Measurements from ENCODE around the gene EPHA10.
A peak's percentile ranks its signal among the peaks of the same experiment; 100 is the strongest.

The EPHA10 gene

DNA sequence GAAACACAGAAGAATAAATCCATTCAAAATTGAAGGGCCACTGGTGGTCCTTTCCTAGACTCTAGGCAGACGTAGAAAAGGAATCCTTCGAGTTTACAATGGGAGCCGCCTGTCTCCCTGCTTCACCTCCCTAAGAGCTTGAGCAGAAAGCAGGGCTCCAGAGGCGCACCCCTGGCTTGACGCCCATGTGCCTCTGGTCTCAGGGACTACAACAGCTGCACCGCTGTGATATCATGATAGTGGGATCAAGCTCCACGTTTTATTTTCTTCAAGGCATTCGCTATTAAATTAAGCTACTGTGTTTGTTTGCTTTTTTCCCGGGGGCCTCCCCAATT, 42.3 kb upstream of the EPHA10 start:
- TF ChIP-seq EZH2 (IDR thresholded peaks at IDR 0.05): no peak
- no peak for TF ChIP-seq FOXP2 (optimal IDR thresholded peaks at IDR 0.05; ENCODE audit: control extremely low read depth, extremely low read length, insufficient read depth)
- no peak for DNase-seq (ENCODE audit: low read depth, low spot score)
- Histone ChIP-seq H3K9ac (ENCODE audit: insufficient read length) (peak overlapping the region; percentile 85), H3K27ac (no peak overlapping the region), H3K4me3 (peak overlapping the region; percentile 83), H3K9me3 (ENCODE audit: low read depth, low read length) (no peaks in the 10 kb centered on the region), H3K36me3 (ENCODE audit: insufficient read depth, low read length) (peaks cover 47% of the 10 kb centered on the region)

DNA sequence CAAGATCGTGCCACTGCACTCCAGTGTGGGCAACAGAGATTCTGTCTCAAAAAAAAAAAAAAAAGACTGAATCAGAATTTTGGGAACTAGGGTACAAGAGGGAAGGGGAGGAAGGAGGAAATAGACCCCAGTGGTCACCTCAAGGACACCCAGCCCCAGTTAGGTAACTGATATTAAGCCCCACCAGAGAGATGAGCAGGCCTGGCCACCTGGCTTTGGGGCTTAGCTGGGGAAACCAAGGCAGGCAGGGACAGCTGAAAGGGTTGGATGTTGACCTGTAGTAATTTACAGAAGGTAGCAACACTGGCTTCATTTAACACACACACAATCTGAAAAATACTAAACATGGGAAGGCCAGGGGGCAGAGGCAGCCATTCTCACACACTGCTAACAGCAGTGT, 37.5 kb upstream of the EPHA10 start:
- no peak for DNase-seq (ENCODE audit: low read depth, low spot score)
- H3K4me3 ChIP-seq: no peak overlapping the region
- TF ChIP-seq FOXP2 (optimal IDR thresholded peaks at IDR 0.05; ENCODE audit: control extremely low read depth, extremely low read length, insufficient read depth): no peak
- no peak for TF ChIP-seq POLR2AphosphoS5 (IDR thresholded peaks at IDR 0.05; ENCODE audit: borderline replicate concordance, low read depth, low read length)
- TF ChIP-seq EZH2 (IDR thresholded peaks at IDR 0.05): no peak
- no peak overlapping the region for H3K27ac ChIP-seq
- H3K9me3 ChIP-seq (ENCODE audit: low read depth, low read length): no peaks in the 10 kb centered on the region
- H3K36me3 ChIP-seq (ENCODE audit: insufficient read depth, low read length): peaks cover 54% of the 10 kb centered on the region
- H3K9ac ChIP-seq (ENCODE audit: insufficient read length): no peak overlapping the region

DNA sequence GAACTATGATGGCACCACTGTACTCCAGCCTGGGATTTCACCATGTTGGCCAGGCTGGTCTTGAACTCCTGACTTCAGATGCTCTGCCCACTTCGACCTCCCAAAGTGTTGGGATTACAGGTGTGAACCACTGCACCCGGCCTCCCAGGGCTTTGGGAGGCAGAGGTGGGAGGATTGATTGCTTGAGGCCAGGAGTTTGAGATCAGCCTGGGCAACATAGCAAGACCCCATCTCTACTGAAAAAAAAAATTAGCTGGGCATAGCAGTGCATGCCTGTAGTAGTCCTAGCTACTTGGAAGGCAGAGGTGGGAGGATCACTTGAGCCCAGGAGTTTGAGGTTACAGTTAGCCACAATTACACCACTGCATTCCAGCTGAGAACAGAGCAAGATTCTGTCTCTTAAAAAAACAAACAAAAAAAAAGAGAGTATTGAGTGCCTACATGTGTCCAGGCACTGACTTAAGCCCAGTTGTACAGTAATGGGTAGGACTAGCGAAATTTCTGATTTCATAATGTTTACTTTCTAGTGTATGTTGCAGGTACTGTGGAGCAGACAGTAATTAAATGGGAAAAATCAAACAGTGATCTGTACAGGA, 32.9 kb upstream of the EPHA10 start:
- Histone ChIP-seq H3K9ac (ENCODE audit: insufficient read length) (no peak overlapping the region), H3K36me3 (ENCODE audit: insufficient read depth, low read length) (peaks cover 14% of the 10 kb centered on the region; the same call in 1 of the 2 replicates), H3K4me3 (no peak overlapping the region), H3K27ac (no peak overlapping the region), H3K9me3 (ENCODE audit: low read depth, low read length) (no peaks in the 10 kb centered on the region)
- DNase-seq (ENCODE audit: low read depth, low spot score): no peak
- TF ChIP-seq POLR2AphosphoS5 (IDR thresholded peaks at IDR 0.05; ENCODE audit: borderline replicate concordance, low read depth, low read length): no peak
- TF ChIP-seq EZH2 (IDR thresholded peaks at IDR 0.05): no peak
- TF ChIP-seq FOXP2 (optimal IDR thresholded peaks at IDR 0.05; ENCODE audit: control extremely low read depth, extremely low read length, insufficient read depth): no peak

GRCh38 chr1:37795340-37796125, 30.6 kb upstream of the EPHA10 start:
- Histone ChIP-seq H3K36me3 (ENCODE audit: insufficient read depth, low read length) (no peaks in the 10 kb centered on the region), H3K9me3 (ENCODE audit: low read depth, low read length) (no peaks in the 10 kb centered on the region)

DNA sequence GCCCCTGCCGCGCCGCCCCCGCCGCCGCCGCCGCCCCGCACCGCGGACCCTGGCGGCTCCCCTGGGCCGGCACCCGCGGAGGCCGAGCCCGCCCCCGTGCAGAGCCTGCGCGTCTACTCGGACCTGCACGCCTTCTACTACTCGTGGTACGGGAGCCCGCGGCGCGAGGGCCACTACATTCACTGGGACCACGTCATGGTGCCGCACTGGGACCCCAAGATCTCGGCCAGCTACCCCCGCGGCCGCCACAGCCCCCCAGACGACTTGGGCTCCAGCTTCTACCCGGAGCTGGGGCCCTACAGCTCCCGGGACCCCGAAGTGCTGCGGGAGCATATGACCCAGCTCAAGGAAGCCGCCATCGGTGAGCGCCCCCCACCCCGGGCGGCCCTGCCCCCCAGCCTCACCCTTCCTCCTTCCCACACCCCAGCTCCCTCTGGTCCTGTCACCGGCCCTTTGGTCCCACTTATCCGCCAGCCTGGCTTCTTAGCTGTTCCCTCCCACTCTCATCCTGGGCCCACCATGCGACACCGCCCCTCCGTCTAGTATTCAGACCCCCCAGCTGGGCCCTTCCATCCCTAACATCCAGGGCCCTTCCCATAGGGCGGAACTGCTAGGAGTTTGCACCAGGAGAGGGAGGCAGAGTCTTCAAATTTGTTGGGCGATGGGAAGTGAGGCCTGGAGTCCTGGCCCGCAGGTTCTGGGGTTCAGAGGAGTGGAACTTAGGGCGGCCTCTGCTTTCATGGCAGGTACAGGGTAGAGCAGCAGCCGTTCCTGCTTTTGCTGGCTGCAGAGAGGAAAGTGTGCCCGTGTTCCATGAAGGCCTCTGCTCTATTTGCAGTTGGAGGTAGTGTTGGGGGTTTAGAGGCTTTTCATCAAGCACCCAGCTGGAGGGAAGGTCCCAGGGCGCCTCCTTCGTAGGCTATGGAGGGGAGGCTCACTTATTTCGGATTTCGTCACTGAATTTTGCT, 29.7 kb upstream of the EPHA10 start:
- H3K36me3 ChIP-seq (ENCODE audit: insufficient read depth, low read length): no peaks in the 10 kb centered on the region
- no peak overlapping the region for H3K27ac ChIP-seq
- no peak overlapping the region for H3K4me3 ChIP-seq
- no peak for DNase-seq (ENCODE audit: low read depth, low spot score)
- no peaks in the 10 kb centered on the region for H3K9me3 ChIP-seq (ENCODE audit: low read depth, low read length)
- no peak for TF ChIP-seq FOXP2 (optimal IDR thresholded peaks at IDR 0.05; ENCODE audit: control extremely low read depth, extremely low read length, insufficient read depth)
- TF ChIP-seq EZH2 (IDR thresholded peaks at IDR 0.05): no peak
- no peak for TF ChIP-seq POLR2AphosphoS5 (IDR thresholded peaks at IDR 0.05; ENCODE audit: borderline replicate concordance, low read depth, low read length)
- no peak overlapping the region for H3K9ac ChIP-seq (ENCODE audit: insufficient read length)

More at GRCh38 chr1:37795340-37796125, 30.6 kb upstream of the EPHA10 start:
- H3K27ac ChIP-seq: no peak overlapping the region
- H3K4me3 ChIP-seq: no peak overlapping the region
- DNase-seq (ENCODE audit: low read depth, low spot score): no peak
- H3K9ac ChIP-seq (ENCODE audit: insufficient read length): no peak overlapping the region
- TF ChIP-seq POLR2AphosphoS5 (IDR thresholded peaks at IDR 0.05; ENCODE audit: borderline replicate concordance, low read depth, low read length): no peak
- no peak for TF ChIP-seq FOXP2 (optimal IDR thresholded peaks at IDR 0.05; ENCODE audit: control extremely low read depth, extremely low read length, insufficient read depth)
- TF ChIP-seq EZH2 (IDR thresholded peaks at IDR 0.05): no peak

DNA sequence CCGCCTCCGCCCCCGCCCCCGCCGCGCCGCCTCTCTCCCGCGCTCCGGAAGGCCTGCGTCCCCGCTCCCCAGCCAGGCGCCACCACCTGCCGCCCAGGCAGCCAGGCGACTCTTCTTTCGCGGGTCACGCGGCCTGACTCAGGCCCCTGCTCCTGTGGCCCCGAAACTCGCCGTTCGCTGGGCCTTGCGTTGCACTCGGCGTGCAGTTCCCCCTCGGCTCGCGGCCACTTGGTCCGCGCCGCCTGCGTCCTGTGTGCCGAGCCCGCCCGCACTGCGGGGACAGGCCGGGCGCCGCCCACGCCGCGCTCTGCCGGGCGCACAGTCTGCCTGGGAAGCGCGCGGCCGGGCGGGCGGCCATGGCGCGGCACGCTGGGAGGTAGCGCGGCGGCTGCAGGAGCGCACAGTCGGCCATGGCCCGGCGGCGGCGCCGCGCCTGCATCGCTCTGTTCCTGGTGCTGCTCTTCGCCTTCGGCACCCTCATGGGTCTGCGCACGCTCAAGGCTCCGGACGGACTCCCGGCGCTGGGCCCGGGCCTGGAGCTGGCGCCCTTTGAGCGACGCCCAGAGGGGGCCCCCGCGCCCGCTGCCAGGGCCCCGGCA, 29.0 kb upstream of the EPHA10 start, which contains the start of gene MANEAL:
MANEAL (plus strand) TSS at position 75 of the 599 bp plus-strand sequence; CDS start at position 411, 336 bp downstream.
- no peaks in the 10 kb centered on the region for H3K9me3 ChIP-seq (ENCODE audit: low read depth, low read length)
- no peaks in the 10 kb centered on the region for H3K36me3 ChIP-seq (ENCODE audit: insufficient read depth, low read length)
- no peak for DNase-seq (ENCODE audit: low read depth, low spot score)
- H3K4me3 ChIP-seq: peak within 1 kb of the TSS; percentile 47; the same call in 1 of the 2 replicates
- TF ChIP-seq EZH2 (IDR thresholded peaks at IDR 0.05) (no peak), FOXP2 (optimal IDR thresholded peaks at IDR 0.05; ENCODE audit: control extremely low read depth, extremely low read length, insufficient read depth) (no peak), POLR2AphosphoS5 (IDR thresholded peaks at IDR 0.05; ENCODE audit: borderline replicate concordance, low read depth, low read length) (no peak)
- H3K9ac ChIP-seq (ENCODE audit: insufficient read length): no peak within 1 kb of the TSS
- H3K27ac ChIP-seq: no peak within 1 kb of the TSS

- Histone ChIP-seq H3K9ac (ENCODE audit: insufficient read length) (no peak overlapping the region), H3K27ac (no peak overlapping the region), H3K4me3 (no peak overlapping the region)
Measured at GRCh38 chr1:37792943-37793686, 28.2 kb upstream of the EPHA10 start.

More at GRCh38 chr1:37792943-37793686, 28.2 kb upstream of the EPHA10 start:
- DNase-seq (ENCODE audit: low read depth, low spot score): no peak
- Histone ChIP-seq H3K9me3 (ENCODE audit: low read depth, low read length) (no peaks in the 10 kb centered on the region), H3K36me3 (ENCODE audit: insufficient read depth, low read length) (no peaks in the 10 kb centered on the region)
- TF ChIP-seq FOXP2 (optimal IDR thresholded peaks at IDR 0.05; ENCODE audit: control extremely low read depth, extremely low read length, insufficient read depth): no peak
- no peak for TF ChIP-seq POLR2AphosphoS5 (IDR thresholded peaks at IDR 0.05; ENCODE audit: borderline replicate concordance, low read depth, low read length)
- TF ChIP-seq EZH2 (IDR thresholded peaks at IDR 0.05): no peak
